Measurements from ENCODE around the gene SLC22A23.
"Not testable (repeated sequence)": the region's sequence is repeated elsewhere in the genome, so short reads cannot be mapped to it uniquely, and the experiment has no call there.

SLC22A23 gene

GRCh38 chr6:3386374-3386857 lies 70.4 kb downstream of the SLC22A23 start:
- DNase-seq: peak; percentile 13 to 97 (median 84)

GRCh38 chr6:3385660-3386151 lies 71.1 kb downstream of the SLC22A23 start:
- peak in 44 of 51 donors; percentile 30 to 97 (median 73) for DNase-seq

GRCh38 chr6:3385181-3385580 lies 71.7 kb downstream of the SLC22A23 start:
- not testable (repeated sequence) for DNase-seq

GRCh38 chr6:3384241-3385143 lies 72.4 kb downstream of the SLC22A23 start:
- DNase-seq: no peak

GRCh38 chr6:3383525-3383924 lies 73.3 kb downstream of the SLC22A23 start:
- peak in 5 of 51 donors; percentile 18 to 48 (median 34) for DNase-seq

GRCh38 chr6:3382326-3383279 lies 74.2 kb downstream of the SLC22A23 start:
- no peak for DNase-seq

- DNase-seq: peak in 34 of 51 donors; percentile 13 to 83 (median 64)
These were observed 75.5 kb downstream of the SLC22A23 start for GRCh38 chr6:3381233-3381921.

GRCh38 chr6:3380344-3381232 lies 76.3 kb downstream of the SLC22A23 start:
- peak in 3 of 51 donors; percentile 19 to 34 (median 29) for DNase-seq

GRCh38 chr6:3379482-3380060 lies 77.3 kb downstream of the SLC22A23 start:
- DNase-seq: no peak

- not testable (repeated sequence) for DNase-seq
These were observed 78.0 kb downstream of the SLC22A23 start for GRCh38 chr6:3378808-3379207.

GRCh38 chr6:3378398-3378782 lies 78.5 kb downstream of the SLC22A23 start:
- DNase-seq: not testable (repeated sequence)

- peak in 2 of 51 donors; percentile 12 to 41 for DNase-seq
These were observed 79.1 kb downstream of the SLC22A23 start for GRCh38 chr6:3377536-3378397.

- DNase-seq: no peak
These were observed 79.8 kb downstream of the SLC22A23 start for GRCh38 chr6:3376893-3377535.

- peak in 17 of 51 donors; percentile 26 to 75 (median 38) for DNase-seq
These were observed 80.8 kb downstream of the SLC22A23 start for GRCh38 chr6:3376064-3376463.

GRCh38 chr6:3373597-3374203 lies 83.2 kb downstream of the SLC22A23 start:
- DNase-seq: no peak

GRCh38 chr6:3372912-3373554 lies 83.8 kb downstream of the SLC22A23 start:
- DNase-seq: no peak

Measured in hypothalamus (tissue), 51 donors.